ENCODE measurements around the gene DPY19L3.

DNA sequence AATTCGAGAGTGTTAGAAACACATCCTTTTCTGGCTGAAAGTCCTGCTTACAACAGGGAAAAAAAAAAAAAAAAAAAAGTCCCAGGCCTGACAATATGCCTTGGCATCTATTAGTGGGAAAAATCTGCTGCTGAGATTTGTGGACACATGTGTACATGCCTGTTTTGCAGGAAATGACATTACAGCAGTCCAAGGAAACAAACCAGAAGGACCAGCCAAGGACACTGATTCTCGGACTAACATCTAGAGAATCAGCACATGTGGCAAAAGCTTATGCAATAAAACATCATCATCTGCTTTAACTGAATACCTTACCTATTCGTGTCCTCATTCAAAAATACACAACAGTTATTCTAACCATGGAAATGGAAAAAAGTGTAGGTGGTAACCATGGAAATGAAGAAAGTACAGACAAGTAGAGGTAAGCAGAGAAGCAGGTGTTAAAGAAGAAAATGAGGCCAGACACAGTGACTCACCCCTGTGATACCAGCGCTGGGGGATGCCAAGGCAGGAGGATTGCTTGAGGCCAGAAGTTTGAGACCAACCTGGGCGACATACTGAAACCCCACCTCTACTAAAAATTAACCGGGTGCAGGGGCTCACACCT lies 9.4 kb upstream of the DPY19L3 start:
- TF ChIP-seq CTCF (IDR thresholded peaks at IDR 0.05; ENCODE audit: insufficient read depth, low read length, poor library complexity, severe bottlenecking) (no peak), EZH2phosphoT487 (conservative IDR thresholded peaks at IDR 0.05; ENCODE audit: low read length) (no peak)

Measured in SU-DHL-6 (cell line).